Retina (tissue), 1 donor: ENCODE results near the gene CDH23.
"Not testable (repeated sequence)": the region's sequence is repeated elsewhere in the genome, so short reads cannot be mapped to it uniquely, and the experiment has no call there.

Source experiments
- DNase-seq: peaks from one replicate; pipeline ENCODE4 v3.0.0-alpha.2; 2016

CDH23 gene

GRCh38 chr10:71588685-71589084, 192.0 kb downstream of the CDH23 start:
- DNase-seq: no peak

GRCh38 chr10:71589617-71590551, 193.2 kb downstream of the CDH23 start:
- no peak for DNase-seq

DNA sequence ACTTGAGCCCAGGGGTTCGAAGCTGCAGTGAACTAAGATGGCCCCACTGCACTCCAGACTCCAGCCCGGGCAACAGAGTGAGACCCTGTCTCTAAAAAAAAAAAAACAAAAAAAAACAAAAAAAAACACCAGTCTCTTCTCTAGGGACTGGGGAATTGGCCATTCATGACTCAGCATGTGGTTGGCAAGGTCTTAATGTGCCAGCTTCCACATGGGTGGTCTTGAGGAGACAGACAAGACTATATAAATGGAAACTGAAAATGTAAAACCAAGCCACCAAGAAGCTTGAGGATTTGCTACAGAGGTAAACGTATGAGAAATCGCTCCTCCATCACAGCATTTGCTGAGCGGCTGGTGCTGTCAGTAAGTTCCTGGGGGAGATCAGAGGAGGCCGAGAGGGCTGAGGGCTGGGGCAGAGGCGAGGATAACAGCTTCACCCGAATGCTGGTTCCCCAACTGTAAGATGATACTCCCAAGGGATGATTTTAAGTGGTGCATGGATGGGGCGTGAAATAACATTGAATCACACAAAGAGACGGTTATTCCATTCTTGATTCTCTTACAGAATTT, 194.1 kb downstream of the CDH23 start:
- peak; percentile 38 for DNase-seq

DNA sequence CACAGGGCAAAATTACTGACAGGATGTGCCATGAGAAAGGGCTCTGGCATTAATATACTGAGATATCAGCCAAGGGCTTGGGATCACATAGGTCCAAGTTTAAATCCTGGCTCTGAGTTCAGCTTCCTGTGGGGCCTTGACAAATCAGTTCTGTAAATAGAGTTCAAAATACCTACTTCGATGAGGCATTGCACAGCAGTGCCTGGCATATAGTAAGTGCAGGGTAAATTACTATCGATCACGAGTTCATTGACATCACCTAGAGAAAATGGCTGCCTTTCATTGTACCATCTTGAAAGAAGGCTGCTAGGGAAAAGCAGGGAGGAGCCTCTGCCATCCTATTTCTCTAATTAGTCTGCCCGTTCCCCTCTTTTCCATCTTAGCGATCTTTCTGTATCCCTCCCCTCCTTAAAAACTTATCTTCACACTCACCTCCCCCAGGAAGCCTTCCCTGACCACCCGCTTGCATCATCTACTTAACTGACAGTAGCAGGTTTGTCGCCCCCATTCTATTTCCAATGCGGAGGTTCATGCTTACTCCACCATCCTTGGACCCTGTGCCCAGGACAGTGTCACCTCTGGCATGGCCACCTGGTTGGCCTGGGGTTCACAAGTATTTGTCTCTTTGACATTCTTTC, 198.3 kb downstream of the CDH23 start:
- DNase-seq: no peak

GRCh38 chr10:71595649-71596048, 198.9 kb downstream of the CDH23 start:
- DNase-seq: no peak

GRCh38 chr10:71596127-71596526, 199.4 kb downstream of the CDH23 start:
- no peak for DNase-seq

DNA sequence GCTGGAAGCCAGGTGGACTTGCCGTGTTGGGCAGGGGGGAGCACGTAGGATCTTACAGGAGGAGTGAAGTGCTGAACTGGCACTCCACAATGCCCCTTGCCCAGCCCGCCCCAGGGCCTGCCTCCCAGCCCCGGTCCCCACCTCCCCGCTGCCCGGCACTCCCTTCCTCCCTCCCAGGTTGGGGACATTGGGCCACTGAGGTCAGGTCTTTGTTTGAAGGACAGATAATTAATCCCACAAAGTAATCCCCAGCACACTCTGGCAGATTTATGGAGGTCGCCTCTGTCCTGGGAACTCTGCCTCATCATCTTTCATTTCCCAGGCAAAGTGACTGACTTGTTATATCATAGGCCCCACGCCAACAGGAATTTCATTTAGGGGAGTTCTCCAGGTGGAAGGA, 200.0 kb downstream of the CDH23 start:
- DNase-seq: no peak

- no peak for DNase-seq
These were observed 201.2 kb downstream of the CDH23 start for GRCh38 chr10:71597821-71598498.

- no peak for DNase-seq
These were observed 201.9 kb downstream of the CDH23 start for GRCh38 chr10:71598621-71599055.

- no peak for DNase-seq
These were observed 202.8 kb downstream of the CDH23 start for GRCh38 chr10:71599518-71599917.

- DNase-seq: not testable (repeated sequence)
These were observed 203.5 kb downstream of the CDH23 start for GRCh38 chr10:71600242-71600641.

DNA sequence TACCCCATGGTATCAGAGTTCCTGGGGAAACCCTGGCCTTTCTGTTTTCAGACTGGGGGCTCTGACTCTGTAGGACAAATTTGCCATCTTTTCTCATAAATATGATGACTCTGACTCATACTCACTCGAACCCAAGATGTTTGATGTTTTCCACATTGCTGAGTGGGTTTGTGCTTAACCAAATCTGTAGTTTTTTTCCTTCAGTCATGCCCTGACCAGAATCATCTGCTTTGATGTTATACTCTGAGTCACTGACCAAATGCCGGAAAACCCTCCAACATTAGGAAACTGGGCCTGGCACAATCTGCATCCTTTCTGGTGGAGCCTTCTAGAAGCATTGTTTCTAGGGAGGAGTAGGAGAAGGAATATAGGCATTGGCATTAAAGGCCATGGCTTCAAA, 204.1 kb downstream of the CDH23 start:
- DNase-seq: no peak

- DNase-seq: no peak
These were observed 204.6 kb downstream of the CDH23 start for GRCh38 chr10:71601273-71601672.

DNA sequence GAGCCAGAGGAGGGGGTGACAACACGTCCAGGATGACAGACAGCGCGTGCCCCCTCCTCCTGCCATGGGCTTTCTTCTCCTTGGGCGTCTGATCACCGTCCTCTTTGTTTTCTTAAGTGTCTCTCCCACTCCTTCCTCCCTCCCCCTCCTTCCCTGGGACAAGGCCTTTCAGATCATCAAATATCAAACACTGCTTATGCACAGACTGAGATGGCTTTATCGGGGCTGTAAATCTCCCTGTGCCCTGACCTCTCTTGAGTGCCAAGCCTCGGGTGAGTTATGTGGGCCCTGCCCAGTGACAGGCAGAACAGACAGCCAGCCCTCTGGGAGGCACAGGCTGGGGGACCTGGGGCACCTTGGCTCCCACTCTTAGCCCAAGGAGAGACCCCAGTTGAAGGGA, 206.4 kb downstream of the CDH23 start:
- DNase-seq: no peak

GRCh38 chr10:71603754-71604153, 207.0 kb downstream of the CDH23 start:
- DNase-seq: no peak

GRCh38 chr10:71604324-71605018, 207.8 kb downstream of the CDH23 start:
- DNase-seq: no peak

GRCh38 chr10:71605263-71605962, 208.7 kb downstream of the CDH23 start:
- DNase-seq: no peak

GRCh38 chr10:71606257-71607081, 209.7 kb downstream of the CDH23 start:
- no peak for DNase-seq

DNA sequence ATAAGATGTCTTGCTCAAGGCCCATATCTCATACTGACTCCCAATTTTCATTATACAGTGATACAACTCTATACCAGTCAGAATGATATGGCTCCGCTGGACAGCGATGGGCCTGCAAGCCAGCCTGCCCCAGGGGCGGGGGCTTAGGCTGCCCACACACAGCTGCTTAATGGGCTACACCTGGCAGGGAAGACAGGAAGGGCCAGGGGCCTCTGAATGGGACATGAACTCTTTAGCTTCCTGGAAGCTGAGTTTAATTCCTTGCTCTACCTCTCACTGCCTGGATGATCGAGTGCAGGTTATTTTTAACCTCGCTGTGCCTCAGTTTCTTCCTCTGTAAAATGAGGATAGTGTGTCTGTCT, 210.3 kb downstream of the CDH23 start:
- no peak for DNase-seq

GRCh38 chr10:71608819-71609768, 212.4 kb downstream of the CDH23 start:
- DNase-seq: peak; percentile 88
